Measurements from ENCODE around the gene KCNK15.

KCNK15 gene

DNA sequence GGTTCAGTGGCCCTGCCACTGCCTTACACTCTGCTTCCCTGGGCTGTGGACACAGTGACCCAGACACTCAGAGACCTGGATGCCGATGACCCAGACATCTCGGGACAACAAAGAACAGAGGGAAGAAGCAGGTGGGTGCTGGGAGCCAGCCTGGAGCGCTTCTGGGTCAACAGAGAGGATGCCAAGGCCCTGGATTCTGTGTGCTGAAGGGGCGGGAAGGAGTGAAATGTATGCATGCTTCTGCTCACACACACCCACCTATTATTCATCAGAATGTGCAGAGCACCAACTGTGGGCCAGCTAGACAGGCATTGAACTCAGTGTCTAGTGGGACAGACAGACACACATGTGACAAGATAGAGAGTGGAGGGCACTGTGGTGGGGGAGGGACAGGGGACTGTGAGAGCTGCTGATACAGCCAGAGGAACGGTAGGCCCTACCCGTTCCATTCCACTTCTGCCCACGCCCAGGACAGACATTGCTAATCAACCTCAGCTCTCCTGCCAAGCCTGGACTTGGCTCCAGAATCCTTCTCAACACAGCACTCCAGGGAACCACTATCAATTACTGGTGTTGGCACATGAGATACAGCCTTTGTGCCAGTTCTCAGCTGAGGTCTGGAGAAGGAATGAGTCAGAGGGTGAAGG lies 20.2 kb downstream of the KCNK15 start:
- Histone ChIP-seq H3K4me2 (no peak overlapping the region), H3K36me3 (ENCODE audit: insufficient read depth) (no peaks in the 10 kb centered on the region), H3K27me3 (ENCODE audit: insufficient read depth, low read depth) (peaks cover 67% of the 10 kb centered on the region), H2AFZ (ENCODE audit: low read depth) (no peak overlapping the region), H3K4me1 (ENCODE audit: low read depth, poor library complexity, severe bottlenecking) (no peaks in the 10 kb centered on the region), H3K79me2 (ENCODE audit: insufficient read depth, low read depth) (no peaks in the 10 kb centered on the region), H3K4me3 (IDR thresholded peaks at IDR 0.05; ENCODE audit: insufficient read depth, low read depth, low read length) (no peak overlapping the region), H3K9ac (no peak overlapping the region), H3K27ac (no peak overlapping the region), H4K20me1 (ENCODE audit: insufficient read depth) (no peaks in the 10 kb centered on the region)
- TF ChIP-seq, protein P1, sequence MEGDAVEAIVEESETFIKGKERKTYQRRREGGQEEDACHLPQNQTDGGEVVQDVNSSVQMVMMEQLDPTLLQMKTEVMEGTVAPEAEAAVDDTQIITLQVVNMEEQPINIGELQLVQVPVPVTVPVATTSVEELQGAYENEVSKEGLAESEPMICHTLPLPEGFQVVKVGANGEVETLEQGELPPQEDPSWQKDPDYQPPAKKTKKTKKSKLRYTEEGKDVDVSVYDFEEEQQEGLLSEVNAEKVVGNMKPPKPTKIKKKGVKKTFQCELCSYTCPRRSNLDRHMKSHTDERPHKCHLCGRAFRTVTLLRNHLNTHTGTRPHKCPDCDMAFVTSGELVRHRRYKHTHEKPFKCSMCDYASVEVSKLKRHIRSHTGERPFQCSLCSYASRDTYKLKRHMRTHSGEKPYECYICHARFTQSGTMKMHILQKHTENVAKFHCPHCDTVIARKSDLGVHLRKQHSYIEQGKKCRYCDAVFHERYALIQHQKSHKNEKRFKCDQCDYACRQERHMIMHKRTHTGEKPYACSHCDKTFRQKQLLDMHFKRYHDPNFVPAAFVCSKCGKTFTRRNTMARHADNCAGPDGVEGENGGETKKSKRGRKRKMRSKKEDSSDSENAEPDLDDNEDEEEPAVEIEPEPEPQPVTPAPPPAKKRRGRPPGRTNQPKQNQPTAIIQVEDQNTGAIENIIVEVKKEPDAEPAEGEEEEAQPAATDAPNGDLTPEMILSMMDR (conservative IDR thresholded peaks at IDR 0.05; ENCODE audit: low read depth, low read length) = no peak

DNA sequence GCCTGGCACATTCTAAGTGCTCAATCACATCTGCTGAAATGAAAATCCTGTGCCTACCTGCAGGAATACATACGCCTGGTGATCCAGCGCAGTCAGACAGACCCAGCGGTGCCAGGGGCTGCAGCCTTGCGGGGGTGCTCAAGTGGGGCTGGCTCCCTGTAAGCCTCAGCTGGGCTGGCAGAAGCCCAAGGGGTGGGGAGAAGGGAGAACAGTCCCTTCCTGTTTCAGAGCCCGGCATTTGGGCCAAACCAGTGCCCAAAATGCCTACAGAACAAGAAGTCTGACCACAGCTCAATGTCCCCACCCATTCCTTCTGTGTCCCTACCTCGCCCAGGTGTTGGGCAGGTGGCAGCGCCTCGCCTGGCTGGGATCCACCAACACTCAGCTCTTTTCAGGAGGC lies 22.6 kb downstream of the KCNK15 start:
- Histone ChIP-seq H4K20me1 (ENCODE audit: insufficient read depth) (no peaks in the 10 kb centered on the region), H3K79me2 (ENCODE audit: insufficient read depth, low read depth) (no peaks in the 10 kb centered on the region), H3K4me2 (no peak overlapping the region), H3K4me3 (IDR thresholded peaks at IDR 0.05; ENCODE audit: insufficient read depth, low read depth, low read length) (no peak overlapping the region), H3K4me1 (ENCODE audit: low read depth, poor library complexity, severe bottlenecking) (no peaks in the 10 kb centered on the region), H3K27me3 (ENCODE audit: insufficient read depth, low read depth) (peaks cover 92% of the 10 kb centered on the region), H3K27ac (no peak overlapping the region), H3K9ac (no peak overlapping the region), H2AFZ (ENCODE audit: low read depth) (no peak overlapping the region), H3K36me3 (ENCODE audit: insufficient read depth) (no peaks in the 10 kb centered on the region)
- TF ChIP-seq, protein P1 (conservative IDR thresholded peaks at IDR 0.05; ENCODE audit: low read depth, low read length) = no peak

DNA sequence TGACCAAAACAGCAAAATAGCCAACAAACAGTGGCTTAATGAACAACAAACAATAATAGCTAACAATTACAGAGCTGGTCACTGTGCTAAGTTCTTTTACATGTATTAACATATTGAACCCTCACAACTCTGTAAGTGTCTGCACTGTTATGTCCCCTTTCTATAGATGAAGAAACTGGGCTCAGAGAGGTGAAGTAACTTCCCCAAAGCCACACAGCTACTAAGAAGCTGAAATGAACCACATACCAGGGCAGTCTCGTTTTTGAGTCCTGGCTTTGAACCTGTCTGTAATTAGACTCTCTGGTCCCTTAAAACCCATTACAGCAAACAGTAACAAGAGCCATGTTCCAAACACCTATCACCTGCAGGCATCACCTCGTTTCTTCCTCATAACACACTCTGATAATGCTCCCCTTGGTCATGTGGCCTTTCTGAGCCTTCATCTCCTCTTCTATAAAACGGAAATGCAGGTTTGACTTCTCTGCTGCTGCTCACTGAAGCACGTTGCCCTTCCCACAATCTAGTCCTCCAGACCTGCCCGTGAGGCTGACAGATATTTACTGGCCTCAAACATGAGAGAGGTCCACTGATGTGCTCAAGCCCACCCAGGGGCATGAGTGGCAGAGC lies 23.3 kb downstream of the KCNK15 start:
- Histone ChIP-seq H2AFZ (ENCODE audit: low read depth) (no peak overlapping the region), H3K9ac (no peak overlapping the region), H3K27me3 (ENCODE audit: insufficient read depth, low read depth) (peaks cover 97% of the 10 kb centered on the region), H3K4me2 (no peak overlapping the region), H4K20me1 (ENCODE audit: insufficient read depth) (no peaks in the 10 kb centered on the region), H3K36me3 (ENCODE audit: insufficient read depth) (no peaks in the 10 kb centered on the region), H3K79me2 (ENCODE audit: insufficient read depth, low read depth) (no peaks in the 10 kb centered on the region), H3K4me1 (ENCODE audit: low read depth, poor library complexity, severe bottlenecking) (no peaks in the 10 kb centered on the region), H3K4me3 (IDR thresholded peaks at IDR 0.05; ENCODE audit: insufficient read depth, low read depth, low read length) (no peak overlapping the region), H3K27ac (no peak overlapping the region)
- TF ChIP-seq, protein P1 (conservative IDR thresholded peaks at IDR 0.05; ENCODE audit: low read depth, low read length) = no peak

DNA sequence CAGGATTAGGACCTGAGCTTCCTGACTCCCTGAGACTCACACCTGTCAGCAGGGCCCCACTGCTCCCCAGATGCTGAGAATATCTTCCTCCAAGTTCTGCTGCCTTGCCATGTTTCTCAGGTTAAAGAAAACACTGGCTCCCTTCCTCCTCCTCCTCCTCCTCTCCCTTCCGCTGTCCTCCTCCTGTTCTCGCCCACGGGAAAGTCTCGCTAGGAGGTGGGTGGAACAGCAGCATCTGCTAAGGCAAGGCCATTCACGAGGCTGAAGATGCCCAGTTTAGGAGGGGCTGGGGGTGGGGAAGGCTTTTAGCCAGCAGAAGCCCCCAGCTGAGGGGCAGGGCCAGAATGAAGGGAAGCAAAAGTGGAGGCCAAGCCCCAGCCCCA lies 23.8 kb downstream of the KCNK15 start:
- Histone ChIP-seq H3K4me2 (no peak overlapping the region), H3K27me3 (ENCODE audit: insufficient read depth, low read depth) (peaks cover 97% of the 10 kb centered on the region), H3K4me3 (IDR thresholded peaks at IDR 0.05; ENCODE audit: insufficient read depth, low read depth, low read length) (no peak overlapping the region), H4K20me1 (ENCODE audit: insufficient read depth) (no peaks in the 10 kb centered on the region), H3K36me3 (ENCODE audit: insufficient read depth) (no peaks in the 10 kb centered on the region), H2AFZ (ENCODE audit: low read depth) (no peak overlapping the region), H3K27ac (no peak overlapping the region), H3K79me2 (ENCODE audit: insufficient read depth, low read depth) (no peaks in the 10 kb centered on the region), H3K9ac (no peak overlapping the region), H3K4me1 (ENCODE audit: low read depth, poor library complexity, severe bottlenecking) (no peaks in the 10 kb centered on the region)
- TF ChIP-seq, protein P1 (conservative IDR thresholded peaks at IDR 0.05; ENCODE audit: low read depth, low read length) = no peak

Data from KMS-11 (cell line).